HL-60 (cell line): Measurements from ENCODE around the gene IFT80.

ENCODE experiments used
- DNase-seq, 2 experiments: peaks; one replicate each; pipeline ENCODE4 v3.0.0-alpha.2; 2010 to 2020; ENCODE audit warnings: low read depth in 1 of 2, low spot score in 1 of 2
- H3K27ac ChIP-seq: fragments of 250-450 bp; sonication (Bioruptor Pico); replicated peaks from 2 replicates; pipeline ENCODE4 v1.5.1; 2020; ENCODE audit warnings: mild to moderate bottlenecking, moderate library complexity
- H3K27me3 ChIP-seq: fragments of 250-450 bp; sonication (Bioruptor Pico); 2 replicates; pipeline ENCODE4 v1.5.1; 2021; ENCODE audit warnings: mild to moderate bottlenecking, moderate library complexity; ENCODE audit not compliant: insufficient read depth, poor library complexity, severe bottlenecking
- H3K4me3 ChIP-seq: replicated peaks from 2 replicates; pipeline ENCODE4 v1.5.1; 2011; ENCODE audit warnings: mild to moderate bottlenecking, control low read depth, low read length; ENCODE audit not compliant: insufficient read depth
- CTCF ChIP-seq: IDR thresholded peaks from one replicate; pipeline ENCODE4 v1.5.1; 2011; ENCODE audit warnings: low read length, control low read depth, inconsistent platforms; ENCODE audit not compliant: insufficient read depth
- GABPA ChIP-seq: IDR thresholded peaks from 2 replicates; pipeline ENCODE4 v1.6.1; 2012; ENCODE audit warnings: low read depth
- POLR2AphosphoS5 ChIP-seq: IDR thresholded peaks from 2 replicates; pipeline ENCODE4 v1.6.1; 2012; ENCODE audit warnings: low read depth
- REST ChIP-seq: IDR thresholded peaks from 2 replicates; pipeline ENCODE4 v1.6.1; 2012; ENCODE audit warnings: low read depth; ENCODE audit not compliant: insufficient replicate concordance
- SPI1 ChIP-seq: IDR thresholded peaks from 2 replicates; pipeline ENCODE4 v1.6.1; 2012; ENCODE audit warnings: low read depth, mild to moderate bottlenecking, borderline replicate concordance

The IFT80 gene

GRCh38 chr3:160393346-160394008 lies 5.5 kb downstream of the IFT80 start:
- H3K4me3 ChIP-seq: no peak overlapping the region
- TF ChIP-seq SPI1 (no peak), POLR2AphosphoS5 (no peak), GABPA (no peak), REST (no peak), CTCF (no peak)
- no peaks in the 10 kb centered on the region for H3K27me3 ChIP-seq
- DNase-seq: no peak
- H3K27ac ChIP-seq: no peak overlapping the region

GRCh38 chr3:160392798-160393197 lies 6.2 kb downstream of the IFT80 start:
- no peak for DNase-seq
- no peaks in the 10 kb centered on the region for H3K27me3 ChIP-seq
- TF ChIP-seq REST (no peak), POLR2AphosphoS5 (no peak), GABPA (no peak), SPI1 (no peak), CTCF (no peak)
- no peak overlapping the region for H3K27ac ChIP-seq
- no peak overlapping the region for H3K4me3 ChIP-seq

- Histone ChIP-seq H3K27ac (no peak overlapping the region), H3K27me3 (no peaks in the 10 kb centered on the region), H3K4me3 (no peak overlapping the region)
- no peak for DNase-seq
- TF ChIP-seq REST (no peak), SPI1 (no peak), CTCF (no peak), GABPA (no peak)
Measured at GRCh38 chr3:160390565-160391138, 8.4 kb downstream of the IFT80 start.
